ENCODE results near the gene PCDHGB3.
"Not testable (repeated sequence)": the region's sequence is repeated elsewhere in the genome, so short reads cannot be mapped to it uniquely, and the experiment has no call there.

- TF ChIP-seq, protein P1, sequence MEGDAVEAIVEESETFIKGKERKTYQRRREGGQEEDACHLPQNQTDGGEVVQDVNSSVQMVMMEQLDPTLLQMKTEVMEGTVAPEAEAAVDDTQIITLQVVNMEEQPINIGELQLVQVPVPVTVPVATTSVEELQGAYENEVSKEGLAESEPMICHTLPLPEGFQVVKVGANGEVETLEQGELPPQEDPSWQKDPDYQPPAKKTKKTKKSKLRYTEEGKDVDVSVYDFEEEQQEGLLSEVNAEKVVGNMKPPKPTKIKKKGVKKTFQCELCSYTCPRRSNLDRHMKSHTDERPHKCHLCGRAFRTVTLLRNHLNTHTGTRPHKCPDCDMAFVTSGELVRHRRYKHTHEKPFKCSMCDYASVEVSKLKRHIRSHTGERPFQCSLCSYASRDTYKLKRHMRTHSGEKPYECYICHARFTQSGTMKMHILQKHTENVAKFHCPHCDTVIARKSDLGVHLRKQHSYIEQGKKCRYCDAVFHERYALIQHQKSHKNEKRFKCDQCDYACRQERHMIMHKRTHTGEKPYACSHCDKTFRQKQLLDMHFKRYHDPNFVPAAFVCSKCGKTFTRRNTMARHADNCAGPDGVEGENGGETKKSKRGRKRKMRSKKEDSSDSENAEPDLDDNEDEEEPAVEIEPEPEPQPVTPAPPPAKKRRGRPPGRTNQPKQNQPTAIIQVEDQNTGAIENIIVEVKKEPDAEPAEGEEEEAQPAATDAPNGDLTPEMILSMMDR (IDR thresholded peaks at IDR 0.05; ENCODE audit: low read length), result not testable (repeated sequence)
- TF ChIP-seq EZH2 (IDR thresholded peaks at IDR 0.05; ENCODE audit: borderline replicate concordance, low read length), result not testable (repeated sequence)
Observed at GRCh38 chr5:141394401-141395187, 24.6 kb downstream of the PCDHGB3 start.
